Adrenal gland (tissue), 12 donors: ENCODE results near the gene FAM184B. TPM values are rescaled to one million over a fixed set of nuclear protein-coding genes. Genes with fewer than 3 reads are reported as not detected.

Source experiments
- DNase-seq, 7 donors: peaks; one replicate each; pipeline ENCODE4 v3.0.0-alpha.2; 2019 to 2020
- H3K27ac ChIP-seq, 5 donors: fragments of 200-600 bp; sonication (generic) in 4 of 5; 1 replicate in 3 of 5; 2 replicates in 2 of 5; pipeline versions ENCODE4 v1.5.1 to v1.8.0; 2016 to 2020; ENCODE audit warnings: mild to moderate bottlenecking in 1 of 5
- H3K27me3 ChIP-seq: fragments of 200-600 bp; 2 replicates; pipeline ENCODE4 v1.8.0; 2021
- H3K36me3 ChIP-seq, 2 donors: fragments of 200-600 bp; replicated peaks in 1 of 2; 1 replicate in 1 of 2; 2 replicates in 1 of 2; pipeline versions ENCODE4 v1.5.1 to v1.8.0; 2018 to 2022
- H3K4me1 ChIP-seq, 2 donors: fragments of 200-600 bp; replicated peaks in 1 of 2; 1 replicate in 1 of 2; 2 replicates in 1 of 2; pipeline versions ENCODE4 v1.5.1 to v1.8.0; 2018 to 2021
- H3K4me3 ChIP-seq, 4 donors: fragments of 200-600 bp; sonication (generic) in 3 of 4; one replicate each; pipeline ENCODE4 v1.5.1; 2016 to 2018
- H3K9me3 ChIP-seq, 3 donors: fragments of 200-600 bp; sonication (generic) in 1 of 3; replicated peaks in 1 of 3; 1 replicate in 2 of 3; 2 replicates in 1 of 3; pipeline versions ENCODE4 v1.5.1 to v1.8.0; 2016 to 2021
- CTCF ChIP-seq, 6 experiments: fragments of 450-650 bp in 4 of 6; fragments of 200-600 bp in 2 of 6; sonication (generic) in 1 of 6; IDR thresholded peaks; 1 replicate in 5 of 6; 2 replicates in 1 of 6; pipeline versions ENCODE4 v1.5.1 to v1.8.0; 2016 to 2021; ENCODE audit warnings: antibody characterized with exemption in 6 of 6, mild to moderate bottlenecking in 2 of 6, moderate library complexity in 1 of 6
- POLR2A ChIP-seq, 2 donors: fragments of 450-650 bp; IDR thresholded peaks; one replicate each; pipeline ENCODE4 v1.6.1; 2017; ENCODE audit warnings: antibody characterized with exemption in 2 of 2, mild to moderate bottlenecking in 2 of 2, moderate library complexity in 1 of 2
- WGBS, 4 donors: extraction: QIAGEN DNeasy Blood & Tissue Kit in 2 of 4; methylation state at CpG; one replicate each; pipeline versions ENCODE4 v1.1.5 to v1.1.7; 2013 to 2017; 5-methylcytosine and 5-hydroxymethylcytosine counted together
- intact Hi-C, 2 donors: fragments of 100-400 bp; cut with DNase I; formaldehyde crosslinking; loops; one replicate each; pipeline versions ENCODE4 v1.14.1 to v1.15.0; 2022 to 2023
- polyA plus RNA-seq, 3 donors: library from polyadenylated mRNA; stranded (reverse); fragments of 200-250 nt in 2 of 3; fragments of 350-450 nt in 1 of 3; fragmentation: Illumina TruSeq in 1 of 3; extraction: RNeasy Lipid Tissue Mini Kit (QIAGEN cat#74804) in 1 of 3; gene quantifications; one replicate each; pipeline ENCODE4 v1.2.3, GENCODE V29; 2013 to 2014
- total RNA-seq, 9 donors: library from RNA; depleted of rRNA in 4 of 9; stranded (reverse); fragments of >200 nt in 4 of 9; fragments of 120-200 nt in 1 of 9; fragmentation: NEBNext Ultra II Directional in 1 of 9; extraction: Animal tissue kit (Norgen Biotek cat#: 25700) in 1 of 9; gene quantifications; one replicate each; pipeline versions ENCODE4 v1.1.0 to v1.2.4, GENCODE V29; 2013 to 2023
- donor health status: healthy with polysubstance abuse.
- donor health status: Bipolar disorder and iron deficiency.
- donor health status: DM: yes; HTN: yes; CAD: no.
- donor health status: DM: no; HTN: no; CAD: no.
- donor health status: DM: no; HTN: no; CAD: no.
- donor health status: DM: yes; HTN: yes; CAD: no.

The FAM184B gene
- total and polyA plus RNA-seq, 12 donors: under 0.01 to 0.17 (median 0.08) TPM; not detected in 5

- Histone ChIP-seq H3K27ac (no peak overlapping the region), H3K27me3 (no peaks in the 10 kb centered on the region), H3K4me1 (no peaks in the 10 kb centered on the region), H3K36me3 (no peaks in the 10 kb centered on the region), H3K4me3 (no peak overlapping the region), H3K9me3 (no peaks in the 10 kb centered on the region)
- intact Hi-C loops: no loop called here
- 78 to 94% (median 88%) methylated on average over 3 of the region's 3 CpGs for WGBS, 4 donors
- DNase-seq: no peak
- no peak for TF ChIP-seq CTCF (IDR thresholded peaks at IDR 0.05)
- no peak for TF ChIP-seq POLR2A (IDR thresholded peaks at IDR 0.05)
Observed at GRCh38 chr4:17695341-17695740, 86.1 kb downstream of the FAM184B start.

GRCh38 chr4:17694552-17694951 is 86.9 kb downstream of the FAM184B start:
- 0 to 71% (median 50%) methylated on average over 1 of the region's 1 CpG for WGBS, 4 donors
- Histone ChIP-seq H3K4me1 (no peaks in the 10 kb centered on the region), H3K9me3 (no peaks in the 10 kb centered on the region), H3K36me3 (no peaks in the 10 kb centered on the region), H3K27ac (no peak overlapping the region), H3K27me3 (no peaks in the 10 kb centered on the region), H3K4me3 (no peak overlapping the region)
- intact Hi-C loops: no loop called here
- no peak for DNase-seq
- TF ChIP-seq POLR2A (IDR thresholded peaks at IDR 0.05): no peak
- no peak for TF ChIP-seq CTCF (IDR thresholded peaks at IDR 0.05)

GRCh38 chr4:17690898-17691297 is 90.5 kb downstream of the FAM184B start:
- no peaks in the 10 kb centered on the region for H3K9me3 ChIP-seq
- H3K4me1 ChIP-seq: no peaks in the 10 kb centered on the region
- no peak for TF ChIP-seq POLR2A (IDR thresholded peaks at IDR 0.05)
- no peak for TF ChIP-seq CTCF (IDR thresholded peaks at IDR 0.05)
- H3K36me3 ChIP-seq: no peaks in the 10 kb centered on the region
- 90 to 100% (median 98%) methylated on average over 1 of the region's 1 CpG for WGBS, 4 donors
- DNase-seq: no peak
- no peak overlapping the region for H3K4me3 ChIP-seq
- H3K27ac ChIP-seq: no peak overlapping the region
- no peaks in the 10 kb centered on the region for H3K27me3 ChIP-seq
- intact Hi-C loops: no loop called here

GRCh38 chr4:17690135-17690534 is 91.3 kb downstream of the FAM184B start:
- no peaks in the 10 kb centered on the region for H3K27me3 ChIP-seq
- no peaks in the 10 kb centered on the region for H3K36me3 ChIP-seq
- no peak for DNase-seq
- 80 to 89% (median 83%) methylated on average over 5 of the region's 5 CpGs for WGBS, 4 donors
- TF ChIP-seq CTCF (IDR thresholded peaks at IDR 0.05) (no peak), POLR2A (IDR thresholded peaks at IDR 0.05) (no peak)
- intact Hi-C loops: no loop called here
- H3K27ac ChIP-seq: no peak overlapping the region
- no peak overlapping the region for H3K4me3 ChIP-seq
- no peaks in the 10 kb centered on the region for H3K9me3 ChIP-seq
- no peaks in the 10 kb centered on the region for H3K4me1 ChIP-seq
